ENCODE measurements around the gene MYO3B. TPM values are rescaled to one million over a fixed set of nuclear protein-coding genes. Genes with fewer than 3 reads are reported as not detected.

MYO3B gene
- total RNA-seq, 1 experiment from 2014 or later, result 0.63 TPM

GRCh38 chr2:170393861-170394498, 216.0 kb downstream of the MYO3B start:
- WGBS (ENCODE audit: extremely low coverage, insufficient read length, low lambda C conversion rate), result no CpG with 5 or more reads among the region's 2 CpGs
- no peaks in the 10 kb centered on the region for H3K79me2 ChIP-seq (ENCODE audit: insufficient read depth, low read length)
- H4K8ac ChIP-seq (replicated peaks; ENCODE audit: insufficient read length, low read depth, low read length), result no peak overlapping the region
- peaks cover 4% of the 10 kb centered on the region for H3K27me3 Mint-ChIP-seq (ENCODE audit: low read depth)
- H2AK5ac ChIP-seq (ENCODE audit: insufficient read length, low read length), result no peak overlapping the region
- no peaks in the 10 kb centered on the region for H3K9me3 Mint-ChIP-seq
- no peak overlapping the region for H3K4me2 ChIP-seq (ENCODE audit: insufficient read depth, insufficient read length, low read length)
- H3K9ac ChIP-seq (ENCODE audit: extremely low read depth, insufficient read length, low read length), result no peak overlapping the region
- H3K9me3 ChIP-seq (ENCODE audit: control insufficient read depth, low read depth, low read length), result no peaks in the 10 kb centered on the region
- H2BK15ac ChIP-seq (ENCODE audit: low read depth, low read length), result no peak overlapping the region
- H3K56ac ChIP-seq (ENCODE audit: insufficient read length, low read depth, low read length), result no peak overlapping the region
- H2BK120ac ChIP-seq (ENCODE audit: low read depth, low read length, poor library complexity, severe bottlenecking), result no peak overlapping the region
- no peaks in the 10 kb centered on the region for H3K4me1 ChIP-seq (ENCODE audit: insufficient read depth, low read length)
- H3K14ac ChIP-seq (ENCODE audit: insufficient read depth, low read length), result no peak overlapping the region
- no peaks in the 10 kb centered on the region for H4K20me1 ChIP-seq (ENCODE audit: control insufficient read depth, insufficient read depth, insufficient read length)
- no peak overlapping the region for H3K18ac ChIP-seq (ENCODE audit: insufficient read length, low read depth, low read length)
- H3K27me3 ChIP-seq (ENCODE audit: insufficient read depth, low read length), result no peaks in the 10 kb centered on the region
- H2BK5ac ChIP-seq (ENCODE audit: insufficient read length, low read length), result no peak overlapping the region
- no peak overlapping the region for H3K4me3 Mint-ChIP-seq
- H2BK20ac ChIP-seq (ENCODE audit: low read depth, low read length, poor library complexity, severe bottlenecking), result no peak overlapping the region
- H4K5ac ChIP-seq (ENCODE audit: insufficient read length, low read depth, low read length), result no peak overlapping the region
- H3K27ac ChIP-seq (ENCODE audit: insufficient read length, low read depth, low read length), result no peak overlapping the region
- H3K23ac ChIP-seq (ENCODE audit: insufficient read length, low read depth, low read length), result no peak overlapping the region
- DNase-seq, result no peak
- peaks cover 10% of the 10 kb centered on the region in 2 experiments for H3K4me1 Mint-ChIP-seq
- no peak overlapping the region for H3K27ac Mint-ChIP-seq
- H3K4ac ChIP-seq (ENCODE audit: low read depth, low read length), result no peak overlapping the region
- no peaks in the 10 kb centered on the region for H3K36me3 Mint-ChIP-seq (ENCODE audit: insufficient read depth in 1 of 3, low read depth in 3 of 3)
- no peak overlapping the region for H2AFZ ChIP-seq (ENCODE audit: low read length)
- TF ChIP-seq CTCF (conservative IDR thresholded peaks at IDR 0.05), result no peak
- H3K79me1 ChIP-seq (ENCODE audit: insufficient read depth, low read depth, low read length, poor library complexity, severe bottlenecking), result no peaks in the 10 kb centered on the region
- H3K23me2 ChIP-seq (ENCODE audit: insufficient read length, low read depth, low read length, poor library complexity, severe bottlenecking), result no peaks in the 10 kb centered on the region
- H2BK12ac ChIP-seq (ENCODE audit: insufficient read length, low read depth, low read length), result no peak overlapping the region
- H3T11ph ChIP-seq (ENCODE audit: low read length), result no peak overlapping the region
- no peak overlapping the region for H4K91ac ChIP-seq (ENCODE audit: insufficient read length, low read depth, low read length)

Measured in H9 (cell line).